Coronary artery (tissue), 2 donors: ENCODE measurements around the gene RABGAP1.

Experiments
- DNase-seq: peaks from one replicate; pipeline ENCODE4 v3.0.0-alpha.2; 2017; ENCODE audit warnings: low spot score
- H3K27ac ChIP-seq, 2 donors: fragments of 200-600 bp; sonication (generic); one replicate each; pipeline ENCODE4 v1.5.1; 2016 to 2019
- H3K4me3 ChIP-seq: fragments of 200-600 bp; sonication (generic); 2 replicates; pipeline ENCODE4 v1.5.1; 2016; ENCODE audit warnings: mild to moderate bottlenecking, moderate library complexity
- CTCF ChIP-seq: fragments of 200-600 bp; sonication (generic); IDR thresholded peaks from one replicate; pipeline ENCODE4 v1.5.1; 2019; ENCODE audit warnings: antibody characterized with exemption

RABGAP1 gene

GRCh38 chr9:122944960-122945888 is 4.4 kb downstream of the RABGAP1 start:
- H3K4me3 ChIP-seq = no peak overlapping the region
- H3K27ac ChIP-seq = no peak overlapping the region
- no peak for TF ChIP-seq CTCF
- DNase-seq = no peak

GRCh38 chr9:122946461-122947005 is 5.7 kb downstream of the RABGAP1 start:
- no peak for TF ChIP-seq CTCF
- Histone ChIP-seq H3K4me3 (no peak overlapping the region), H3K27ac (no peak overlapping the region)
- DNase-seq = no peak

- Histone ChIP-seq H3K4me3 (no peak overlapping the region), H3K27ac (no peak overlapping the region)
- TF ChIP-seq CTCF = no peak
- no peak for DNase-seq
These were observed 7.5 kb downstream of the RABGAP1 start for GRCh38 chr9:122948313-122948712.

- Histone ChIP-seq H3K27ac (no peak overlapping the region), H3K4me3 (no peak overlapping the region)
- DNase-seq = no peak
- no peak for TF ChIP-seq CTCF
These were observed 8.9 kb downstream of the RABGAP1 start for GRCh38 chr9:122949696-122950095.

- TF ChIP-seq CTCF = no peak
- no peak for DNase-seq
- no peak overlapping the region for H3K27ac ChIP-seq
These were observed 9.4 kb downstream of the RABGAP1 start for GRCh38 chr9:122950263-122950662.

GRCh38 chr9:122951056-122951455 is 10.2 kb downstream of the RABGAP1 start:
- no peak for DNase-seq
- H3K27ac ChIP-seq = no peak overlapping the region
- TF ChIP-seq CTCF = no peak
- no peak overlapping the region for H3K4me3 ChIP-seq

More at GRCh38 chr9:122950263-122950662, 9.4 kb downstream of the RABGAP1 start:
- H3K4me3 ChIP-seq = no peak overlapping the region

- no peak overlapping the region for H3K27ac ChIP-seq
- no peak for DNase-seq
- TF ChIP-seq CTCF = no peak
- H3K4me3 ChIP-seq = no peak overlapping the region
These were observed 13.5 kb downstream of the RABGAP1 start for GRCh38 chr9:122954253-122954691.
